ENCODE data around the gene RIPOR3.

The RIPOR3 gene

GRCh38 chr20:50615407-50615806 is 75.9 kb downstream of the RIPOR3 start:
- H3K4me3 ChIP-seq (ENCODE audit: low read length) = no peak overlapping the region
- H3K9me3 ChIP-seq (ENCODE audit: control insufficient read depth, insufficient read depth, low read length) = no peaks in the 10 kb centered on the region
- DNase-seq (ENCODE audit: low read depth, low spot score) = no peak
- WGBS (ENCODE audit: insufficient coverage, insufficient read length) = no CpG with 5 or more reads among the region's 6 CpGs
- H3K4me1 ChIP-seq (ENCODE audit: control insufficient read depth, insufficient read depth, low read length) = peaks cover 2% of the 10 kb centered on the region; the same call in 1 of the 2 replicates
- no peaks in the 10 kb centered on the region for H3K36me3 ChIP-seq (ENCODE audit: control insufficient read depth, insufficient read depth, low read length)
- no peaks in the 10 kb centered on the region for H3K27me3 ChIP-seq (ENCODE audit: control insufficient read depth, insufficient read depth, low read length)
- H3K27ac ChIP-seq (ENCODE audit: low read length) = no peak overlapping the region

- no peak for DNase-seq (ENCODE audit: low read depth, low spot score)
- Histone ChIP-seq H3K9me3 (ENCODE audit: control insufficient read depth, insufficient read depth, low read length) (no peaks in the 10 kb centered on the region), H3K27ac (ENCODE audit: low read length) (no peak overlapping the region), H3K36me3 (ENCODE audit: control insufficient read depth, insufficient read depth, low read length) (no peaks in the 10 kb centered on the region; the same call in 1 of the 2 replicates), H3K4me1 (ENCODE audit: control insufficient read depth, insufficient read depth, low read length) (peaks cover 2% of the 10 kb centered on the region; the same call in 1 of the 2 replicates), H3K27me3 (ENCODE audit: control insufficient read depth, insufficient read depth, low read length) (no peaks in the 10 kb centered on the region), H3K4me3 (ENCODE audit: low read length) (no peak overlapping the region)
- no CpG with 5 or more reads among the region's 15 CpGs for WGBS (ENCODE audit: insufficient coverage, insufficient read length)
Measured at GRCh38 chr20:50613438-50614169, 77.7 kb downstream of the RIPOR3 start.

- no CpG with 5 or more reads among the region's 15 CpGs for WGBS (ENCODE audit: insufficient coverage, insufficient read length)
- no peaks in the 10 kb centered on the region for H3K9me3 ChIP-seq (ENCODE audit: control insufficient read depth, insufficient read depth, low read length)
- H3K27me3 ChIP-seq (ENCODE audit: control insufficient read depth, insufficient read depth, low read length) = no peaks in the 10 kb centered on the region
- no peaks in the 10 kb centered on the region; the same call in 1 of the 2 replicates for H3K36me3 ChIP-seq (ENCODE audit: control insufficient read depth, insufficient read depth, low read length)
- H3K4me3 ChIP-seq (ENCODE audit: low read length) = no peak overlapping the region
- peaks cover 2% of the 10 kb centered on the region; the same call in 1 of the 2 replicates for H3K4me1 ChIP-seq (ENCODE audit: control insufficient read depth, insufficient read depth, low read length)
- DNase-seq (ENCODE audit: low read depth, low spot score) = no peak
- H3K27ac ChIP-seq (ENCODE audit: low read length) = no peak overlapping the region
Measured at GRCh38 chr20:50611128-50611810, 80.1 kb downstream of the RIPOR3 start.

- Histone ChIP-seq H3K4me1 (ENCODE audit: control insufficient read depth, insufficient read depth, low read length) (peaks cover 2% of the 10 kb centered on the region; the same call in 1 of the 2 replicates), H3K36me3 (ENCODE audit: control insufficient read depth, insufficient read depth, low read length) (no peaks in the 10 kb centered on the region; the same call in 1 of the 2 replicates), H3K27ac (ENCODE audit: low read length) (no peak overlapping the region), H3K27me3 (ENCODE audit: control insufficient read depth, insufficient read depth, low read length) (no peaks in the 10 kb centered on the region), H3K9me3 (ENCODE audit: control insufficient read depth, insufficient read depth, low read length) (no peaks in the 10 kb centered on the region), H3K4me3 (ENCODE audit: low read length) (no peak overlapping the region)
- WGBS (ENCODE audit: insufficient coverage, insufficient read length) = no CpG with 5 or more reads among the region's 4 CpGs
- DNase-seq (ENCODE audit: low read depth, low spot score) = no peak
Measured at GRCh38 chr20:50610212-50610718, 81.1 kb downstream of the RIPOR3 start.

- Histone ChIP-seq H3K27me3 (ENCODE audit: control insufficient read depth, insufficient read depth, low read length) (no peaks in the 10 kb centered on the region), H3K4me1 (ENCODE audit: control insufficient read depth, insufficient read depth, low read length) (peaks cover 2% of the 10 kb centered on the region; the same call in 1 of the 2 replicates), H3K4me3 (ENCODE audit: low read length) (no peak overlapping the region), H3K9me3 (ENCODE audit: control insufficient read depth, insufficient read depth, low read length) (no peaks in the 10 kb centered on the region), H3K36me3 (ENCODE audit: control insufficient read depth, insufficient read depth, low read length) (no peaks in the 10 kb centered on the region; the same call in 1 of the 2 replicates), H3K27ac (ENCODE audit: low read length) (no peak overlapping the region)
- DNase-seq (ENCODE audit: low read depth, low spot score) = no peak
- no CpG with 5 or more reads among the region's 28 CpGs for WGBS (ENCODE audit: insufficient coverage, insufficient read length)
Measured at GRCh38 chr20:50609438-50609989, 81.8 kb downstream of the RIPOR3 start.

GRCh38 chr20:50608750-50609104 is 82.6 kb downstream of the RIPOR3 start:
- Histone ChIP-seq H3K27ac (ENCODE audit: low read length) (no peak overlapping the region), H3K4me1 (ENCODE audit: control insufficient read depth, insufficient read depth, low read length) (peaks cover 2% of the 10 kb centered on the region; the same call in 1 of the 2 replicates), H3K36me3 (ENCODE audit: control insufficient read depth, insufficient read depth, low read length) (no peaks in the 10 kb centered on the region; the same call in 1 of the 2 replicates), H3K9me3 (ENCODE audit: control insufficient read depth, insufficient read depth, low read length) (no peaks in the 10 kb centered on the region), H3K27me3 (ENCODE audit: control insufficient read depth, insufficient read depth, low read length) (no peaks in the 10 kb centered on the region), H3K4me3 (ENCODE audit: low read length) (no peak overlapping the region)
- no CpG with 5 or more reads among the region's 13 CpGs for WGBS (ENCODE audit: insufficient coverage, insufficient read length)
- no peak for DNase-seq (ENCODE audit: low read depth, low spot score)

GRCh38 chr20:50607850-50608749 is 83.2 kb downstream of the RIPOR3 start:
- Histone ChIP-seq H3K4me3 (ENCODE audit: low read length) (no peak overlapping the region), H3K36me3 (ENCODE audit: control insufficient read depth, insufficient read depth, low read length) (no peaks in the 10 kb centered on the region; the same call in 1 of the 2 replicates), H3K4me1 (ENCODE audit: control insufficient read depth, insufficient read depth, low read length) (peaks cover 2% of the 10 kb centered on the region; the same call in 1 of the 2 replicates), H3K27me3 (ENCODE audit: control insufficient read depth, insufficient read depth, low read length) (no peaks in the 10 kb centered on the region), H3K9me3 (ENCODE audit: control insufficient read depth, insufficient read depth, low read length) (no peaks in the 10 kb centered on the region), H3K27ac (ENCODE audit: low read length) (no peak overlapping the region)
- WGBS (ENCODE audit: insufficient coverage, insufficient read length) = no CpG with 5 or more reads among the region's 32 CpGs
- no peak for DNase-seq (ENCODE audit: low read depth, low spot score)

- Histone ChIP-seq H3K4me3 (ENCODE audit: low read length) (no peak overlapping the region), H3K9me3 (ENCODE audit: control insufficient read depth, insufficient read depth, low read length) (no peaks in the 10 kb centered on the region), H3K27ac (ENCODE audit: low read length) (no peak overlapping the region), H3K4me1 (ENCODE audit: control insufficient read depth, insufficient read depth, low read length) (peaks cover 2% of the 10 kb centered on the region; the same call in 1 of the 2 replicates), H3K36me3 (ENCODE audit: control insufficient read depth, insufficient read depth, low read length) (no peaks in the 10 kb centered on the region; the same call in 1 of the 2 replicates), H3K27me3 (ENCODE audit: control insufficient read depth, insufficient read depth, low read length) (no peaks in the 10 kb centered on the region)
- no peak for DNase-seq (ENCODE audit: low read depth, low spot score)
- WGBS (ENCODE audit: insufficient coverage, insufficient read length) = no CpG with 5 or more reads among the region's 9 CpGs
Measured at GRCh38 chr20:50607436-50607835, 83.9 kb downstream of the RIPOR3 start.

GRCh38 chr20:50605136-50605535 is 86.2 kb downstream of the RIPOR3 start:
- WGBS (ENCODE audit: insufficient coverage, insufficient read length) = no CpG with 5 or more reads among the region's 5 CpGs
- no peaks in the 10 kb centered on the region for H3K27me3 ChIP-seq (ENCODE audit: control insufficient read depth, insufficient read depth, low read length)
- no peak overlapping the region for H3K27ac ChIP-seq (ENCODE audit: low read length)
- H3K4me1 ChIP-seq (ENCODE audit: control insufficient read depth, insufficient read depth, low read length) = no peaks in the 10 kb centered on the region; the same call in 1 of the 2 replicates
- H3K36me3 ChIP-seq (ENCODE audit: control insufficient read depth, insufficient read depth, low read length) = no peaks in the 10 kb centered on the region; the same call in 1 of the 2 replicates
- no peaks in the 10 kb centered on the region for H3K9me3 ChIP-seq (ENCODE audit: control insufficient read depth, insufficient read depth, low read length)
- DNase-seq (ENCODE audit: low read depth, low spot score) = no peak
- H3K4me3 ChIP-seq (ENCODE audit: low read length) = no peak overlapping the region

Data from iPS DF 6.9 (cell line).